Tibial nerve (tissue), 3 donors: ENCODE results near the gene FPGS.

Experiments used
- CTCF ChIP-seq, 5 experiments: fragments of 200-600 bp in 3 of 5; fragments of 450-650 bp in 2 of 5; sonication (generic) in 3 of 5; IDR thresholded peaks; one replicate each; pipeline ENCODE4 v1.5.1; 2016 to 2019; ENCODE audit warnings: antibody characterized with exemption in 5 of 5, mild to moderate bottlenecking in 3 of 5, moderate library complexity in 2 of 5
- POLR2A ChIP-seq, 2 donors: fragments of 450-650 bp; IDR thresholded peaks; one replicate each; pipeline ENCODE4 v1.6.1; 2017; ENCODE audit warnings: antibody characterized with exemption in 2 of 2, mild to moderate bottlenecking in 2 of 2, moderate library complexity in 2 of 2

GRCh38 chr9:127765418-127765817, 37.3 kb upstream of the FPGS start:
- no peak for TF ChIP-seq CTCF (IDR thresholded peaks at IDR 0.05)
- TF ChIP-seq POLR2A (IDR thresholded peaks at IDR 0.05): no peak
